Endothelial cell of umbilical vein (primary cell): Measurements from ENCODE around the gene AGBL5. TPM values are rescaled to one million over a fixed set of nuclear protein-coding genes. Genes with fewer than 3 reads are reported as not detected.

Source experiments
- BruUV-seq: library from RNA; stranded (reverse); fragments of 400-500 nt; replicated peaks from 2 replicates; lab custom pipeline; 2021; lab: Mats Ljungman, UMichigan
- CTCF ChIA-PET: fragments of 300-600, 350-600 bp; sonication (Branson Sonifier 250); formaldehyde crosslinking; loops from one replicate; lab custom pipeline; 2021; ENCODE audit warnings: antibody characterized with exemption, inconsistent platforms; lab: Charles Lee
- POLR2A ChIA-PET: fragments of 300-600, 350-600 bp; sonication (Branson Sonifier 250); formaldehyde crosslinking; loops from one replicate; lab custom pipeline; 2021; ENCODE audit warnings: antibody characterized with exemption, inconsistent platforms; lab: Charles Lee
- DNase-seq: peaks from one replicate; pipeline ENCODE4 v3.0.0-alpha.2; 2011; ENCODE audit warnings: low read depth, low spot score
- FAIRE-seq: peaks from 2 replicates; lab custom pipeline; 2011; peaks lifted over from hg19 to GRCh38; lab: Jason Lieb, UNC
- H2AFZ ChIP-seq: 2 replicates; pipeline ENCODE4 v1.6.0; 2012; ENCODE audit warnings: low read depth, low read length, control low read depth, inconsistent platforms
- H3K27ac ChIP-seq: 2 replicates; pipeline ENCODE4 v1.5.1; 2011; ENCODE audit warnings: low read depth, mild to moderate bottlenecking, control low read depth, low read length, moderate library complexity; ENCODE audit not compliant: insufficient read depth
- H3K27me3 ChIP-seq, 2 experiments: 2 replicates each; pipeline versions ENCODE4 v1.6.0 to v1.6.1; 2011; ENCODE audit warnings: low read length in 2 of 2, mixed read lengths in 1 of 2; ENCODE audit not compliant: control insufficient read depth in 2 of 2, insufficient read depth in 2 of 2
- H3K36me3 ChIP-seq, 2 experiments: 2 replicates in 1 of 2; 3 replicates in 1 of 2; pipeline ENCODE4 v1.5.1; 2011; ENCODE audit warnings: low read length in 2 of 2, mild to moderate bottlenecking in 1 of 2, moderate library complexity in 1 of 2; ENCODE audit not compliant: control insufficient read depth in 2 of 2, insufficient read depth in 2 of 2; ENCODE audit errors: extremely low read depth in 1 of 2
- H3K4me1 ChIP-seq: 3 replicates; pipeline ENCODE4 v1.5.1; 2011; ENCODE audit warnings: mild to moderate bottlenecking, low read length; ENCODE audit not compliant: control insufficient read depth, insufficient read depth; ENCODE audit errors: extremely low read depth
- H3K4me2 ChIP-seq: 2 replicates; pipeline ENCODE4 v1.6.1; 2011; ENCODE audit warnings: low read length, control low read depth, mixed read lengths; ENCODE audit not compliant: insufficient read depth
- H3K4me3 ChIP-seq, 3 experiments: fragments of 200-600 bp in 1 of 3; sonication (generic), shearing (Covaris generic) in 1 of 3; replicated peaks in 1 of 3; 2 replicates each; pipeline ENCODE4 v1.5.1; 2011 to 2016; ENCODE audit warnings: control low read depth in 3 of 3, low read length in 3 of 3, mild to moderate bottlenecking in 2 of 3, inconsistent platforms in 1 of 3, low read depth in 1 of 3, moderate library complexity in 1 of 3; ENCODE audit not compliant: insufficient read depth in 1 of 3
- H3K79me2 ChIP-seq: 2 replicates; pipeline ENCODE4 v1.6.0; 2012; ENCODE audit warnings: low read length, inconsistent platforms; ENCODE audit not compliant: control insufficient read depth, insufficient read depth
- H3K9ac ChIP-seq: replicated peaks from 2 replicates; pipeline ENCODE3; 2011; ENCODE audit warnings: low read length, control low read depth; ENCODE audit not compliant: insufficient read depth; ENCODE audit errors: extremely low read depth
- H3K9me1 ChIP-seq: replicated peaks from 3 replicates; pipeline ENCODE4 v1.6.0; 2011; ENCODE audit warnings: mild to moderate bottlenecking, low read length; ENCODE audit not compliant: control insufficient read depth, insufficient read depth; ENCODE audit errors: extremely low read depth
- H3K9me3 ChIP-seq: replicated peaks from 2 replicates; pipeline ENCODE4 v1.5.1; 2012; ENCODE audit warnings: low read length, inconsistent platforms; ENCODE audit not compliant: control insufficient read depth, insufficient read depth
- H4K20me1 ChIP-seq: replicated peaks from 2 replicates; pipeline ENCODE3; 2011; ENCODE audit warnings: mild to moderate bottlenecking, low read length; ENCODE audit not compliant: control insufficient read depth, insufficient read depth; ENCODE audit errors: extremely low read depth
- CTCF ChIP-seq, 2 donors: IDR thresholded peaks; 1 replicate in 1 of 2; 2 replicates in 1 of 2; pipeline ENCODE4 v1.5.1; 2011; ENCODE audit warnings: low read length in 2 of 2, mild to moderate bottlenecking in 2 of 2, moderate library complexity in 2 of 2, control low read depth in 1 of 2, inconsistent platforms in 1 of 2, low read depth in 1 of 2; ENCODE audit not compliant: insufficient read depth in 1 of 2; ENCODE audit errors: extremely low read depth in 1 of 2
- EZH2 ChIP-seq: IDR thresholded peaks from 2 replicates; pipeline ENCODE4 v1.6.1; 2012; ENCODE audit warnings: borderline replicate concordance, low read depth, mild to moderate bottlenecking, moderate library complexity, low read length, inconsistent platforms; ENCODE audit not compliant: severe bottlenecking
- FOS ChIP-seq: IDR thresholded peaks from 2 replicates; pipeline ENCODE4 v1.6.1; 2011; ENCODE audit warnings: mild to moderate bottlenecking, low read length, moderate library complexity, borderline replicate concordance; ENCODE audit not compliant: insufficient read depth
- GATA2 ChIP-seq: IDR thresholded peaks from 2 replicates; pipeline ENCODE4 v1.7.0; 2011; ENCODE audit warnings: low read depth, mild to moderate bottlenecking, moderate library complexity, mixed read lengths, low read length; ENCODE audit not compliant: insufficient read length, insufficient read depth
- JUN ChIP-seq: IDR thresholded peaks from 2 replicates; pipeline ENCODE4 v1.6.1; 2011; ENCODE audit warnings: borderline replicate concordance, low read depth; ENCODE audit not compliant: insufficient read length, insufficient read depth
- MAX ChIP-seq: IDR thresholded peaks from 2 replicates; pipeline ENCODE4 v1.6.1; 2011; ENCODE audit not compliant: insufficient read depth, insufficient read length
- MYC ChIP-seq: IDR thresholded peaks from one replicate; pipeline ENCODE4 v1.6.1; 2011; ENCODE audit warnings: mild to moderate bottlenecking, low read depth, low read length
- POLR2A ChIP-seq: IDR thresholded peaks from 2 replicates; pipeline ENCODE4 v1.6.1; 2012; ENCODE audit warnings: low read depth, mild to moderate bottlenecking, control low read depth, low read length
- POLR2AphosphoS5 ChIP-seq: IDR thresholded peaks from 2 replicates; pipeline ENCODE4 v1.6.1; 2012; ENCODE audit warnings: low read depth, mild to moderate bottlenecking, control low read depth, low read length, moderate library complexity; ENCODE audit not compliant: insufficient read depth
- dilution Hi-C: fragments of 300-500 bp; cut with MboI; formaldehyde crosslinking; loops from one replicate; pipeline ENCODE4 v1.15.0; 2019; ENCODE audit warnings: low sequenced_read_pairs; ENCODE audit not compliant: extremely low pct_ligation_motif_present
- intact Hi-C: fragments of 100-400 bp; cut with micrococcal nuclease; formaldehyde crosslinking; loops from one replicate; pipeline ENCODE4 v1.10.0; 2022
- polyA plus RNA-seq, 4 experiments: library from polyadenylated mRNA; depleted of rRNA in 3 of 4; stranded (reverse) in 3 of 4; unstranded in 1 of 4; fragments of >200 nt; gene quantifications; 2 replicates each; pipeline versions ENCODE4 v1.2.1 to v1.2.3, GENCODE V29; 2011 to 2012; ENCODE audit warnings: missing spikeins in 1 of 4
- total RNA-seq: library from RNA; stranded (reverse); gene quantifications from 2 replicates; pipeline ENCODE4 v1.2.3, GENCODE V29; 2021

AGBL5 gene
- total and polyA plus RNA-seq, 2 donors (not counting 3 experiments of a cell fraction or from before 2014, with no cell fraction given), result 28.2 to 41.9 TPM

DNA sequence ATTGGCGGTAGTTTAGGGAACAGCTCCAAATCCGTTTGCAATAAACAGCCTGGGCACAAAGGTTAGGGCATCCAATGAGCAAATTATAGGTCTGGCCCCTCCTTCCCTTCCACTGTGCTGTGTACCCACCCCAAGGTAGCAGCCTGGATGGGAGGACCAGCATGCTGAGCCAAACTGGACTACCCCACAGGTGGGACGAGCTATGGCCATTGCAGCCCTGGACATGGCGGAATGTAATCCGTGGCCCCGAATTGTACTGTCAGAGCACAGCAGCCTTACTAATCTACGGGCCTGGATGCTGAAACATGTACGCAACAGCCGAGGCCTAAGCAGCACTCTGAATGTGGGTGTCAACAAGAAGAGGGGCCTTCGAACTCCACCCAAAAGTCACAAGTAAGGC, 6.7 kb downstream of the AGBL5 start:
- Histone ChIP-seq H3K9ac (no peak overlapping the region), H3K9me3 (no peaks in the 10 kb centered on the region), H2AFZ (no peak overlapping the region), H3K9me1 (no peaks in the 10 kb centered on the region), H3K4me2 (no peak overlapping the region), H3K27ac (no peak overlapping the region), H3K27me3 (no peaks in the 10 kb centered on the region), H3K4me3 (no peak overlapping the region), H3K36me3 (peaks cover 3 to 30% of the 10 kb centered on the region in 2 experiments), H3K79me2 (no peaks in the 10 kb centered on the region), H3K4me1 (peaks cover 11% of the 10 kb centered on the region), H4K20me1 (no peaks in the 10 kb centered on the region)
- ChIA-PET POLR2A (no interaction called here), CTCF (no interaction called here)
- no TSS peak for BruUV-seq
- FAIRE-seq (no peak), DNase-seq (no peak)
- no peak for TF ChIP-seq GATA2
- TF ChIP-seq POLR2AphosphoS5, result no peak
- no peak for TF ChIP-seq MYC
- no peak for TF ChIP-seq FOS
- TF ChIP-seq POLR2A, result no peak
- TF ChIP-seq JUN, result no peak
- no peak for TF ChIP-seq MAX
- no peak for TF ChIP-seq CTCF (IDR thresholded peaks at IDR 0.05; ENCODE audit: extremely low read depth in 1 of 2, insufficient read depth in 1 of 2, low read depth in 1 of 2, low read length in 2 of 2)
- TF ChIP-seq EZH2, result no peak
- intact Hi-C loops, result no loop called here
- dilution Hi-C loops, result no loop called here
